Measurements from ENCODE around the gene STC2. TPM values are rescaled to one million over a fixed set of nuclear protein-coding genes. Genes with fewer than 3 reads are reported as not detected.

STC2 gene
- total and polyA plus RNA-seq, 3 donors from 2014 or later, result 0.87 to 2.0 (median 2.0) TPM

DNA sequence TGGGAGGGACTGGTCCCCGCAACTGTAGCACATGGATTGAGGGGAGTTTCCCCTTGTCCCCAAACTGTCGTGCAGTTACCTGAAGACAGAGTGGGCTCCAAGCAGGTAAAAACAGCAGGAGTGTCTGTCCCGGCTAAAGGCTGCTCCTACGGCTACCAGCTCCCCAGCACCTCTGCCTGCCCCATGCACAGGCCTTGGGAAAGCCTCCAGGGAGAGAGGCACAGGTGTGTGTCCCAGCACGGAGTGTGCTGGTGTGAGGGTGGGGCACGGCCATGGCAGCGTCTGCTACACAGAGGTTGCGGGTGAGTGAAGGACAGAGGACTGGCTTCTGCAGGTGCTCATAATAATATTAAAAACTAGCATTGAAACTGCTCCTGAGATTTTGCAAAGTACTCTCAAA is 30.4 kb downstream of the STC2 start:
- no peak for TF ChIP-seq POLR2A (IDR thresholded peaks at IDR 0.05)
- TF ChIP-seq, protein P1, sequence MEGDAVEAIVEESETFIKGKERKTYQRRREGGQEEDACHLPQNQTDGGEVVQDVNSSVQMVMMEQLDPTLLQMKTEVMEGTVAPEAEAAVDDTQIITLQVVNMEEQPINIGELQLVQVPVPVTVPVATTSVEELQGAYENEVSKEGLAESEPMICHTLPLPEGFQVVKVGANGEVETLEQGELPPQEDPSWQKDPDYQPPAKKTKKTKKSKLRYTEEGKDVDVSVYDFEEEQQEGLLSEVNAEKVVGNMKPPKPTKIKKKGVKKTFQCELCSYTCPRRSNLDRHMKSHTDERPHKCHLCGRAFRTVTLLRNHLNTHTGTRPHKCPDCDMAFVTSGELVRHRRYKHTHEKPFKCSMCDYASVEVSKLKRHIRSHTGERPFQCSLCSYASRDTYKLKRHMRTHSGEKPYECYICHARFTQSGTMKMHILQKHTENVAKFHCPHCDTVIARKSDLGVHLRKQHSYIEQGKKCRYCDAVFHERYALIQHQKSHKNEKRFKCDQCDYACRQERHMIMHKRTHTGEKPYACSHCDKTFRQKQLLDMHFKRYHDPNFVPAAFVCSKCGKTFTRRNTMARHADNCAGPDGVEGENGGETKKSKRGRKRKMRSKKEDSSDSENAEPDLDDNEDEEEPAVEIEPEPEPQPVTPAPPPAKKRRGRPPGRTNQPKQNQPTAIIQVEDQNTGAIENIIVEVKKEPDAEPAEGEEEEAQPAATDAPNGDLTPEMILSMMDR (IDR thresholded peaks at IDR 0.05), result no peak
- no peaks in the 10 kb centered on the region for H3K9me3 ChIP-seq
- H3K4me3 ChIP-seq, result no peak overlapping the region
- DNase-seq, result no peak
- H3K36me3 ChIP-seq (ENCODE audit: low read depth, missing control alignments), result no peaks in the 10 kb centered on the region
- H3K27me3 ChIP-seq, result no peaks in the 10 kb centered on the region
- 74 to 90% methylated on average over 5 to 8 of the region's 8 CpGs for WGBS, 2 donors
- no peak overlapping the region for H3K27ac ChIP-seq
- intact Hi-C loops (cut with DNase I; ENCODE audit: low total_unique reads), result loop anchor here (10.0 kb wide), 2 partner anchors 197 to 277 kb away; no protein-coding TSS in a partner anchor
- H3K4me1 ChIP-seq, result peaks cover 9% of the 10 kb centered on the region

DNA sequence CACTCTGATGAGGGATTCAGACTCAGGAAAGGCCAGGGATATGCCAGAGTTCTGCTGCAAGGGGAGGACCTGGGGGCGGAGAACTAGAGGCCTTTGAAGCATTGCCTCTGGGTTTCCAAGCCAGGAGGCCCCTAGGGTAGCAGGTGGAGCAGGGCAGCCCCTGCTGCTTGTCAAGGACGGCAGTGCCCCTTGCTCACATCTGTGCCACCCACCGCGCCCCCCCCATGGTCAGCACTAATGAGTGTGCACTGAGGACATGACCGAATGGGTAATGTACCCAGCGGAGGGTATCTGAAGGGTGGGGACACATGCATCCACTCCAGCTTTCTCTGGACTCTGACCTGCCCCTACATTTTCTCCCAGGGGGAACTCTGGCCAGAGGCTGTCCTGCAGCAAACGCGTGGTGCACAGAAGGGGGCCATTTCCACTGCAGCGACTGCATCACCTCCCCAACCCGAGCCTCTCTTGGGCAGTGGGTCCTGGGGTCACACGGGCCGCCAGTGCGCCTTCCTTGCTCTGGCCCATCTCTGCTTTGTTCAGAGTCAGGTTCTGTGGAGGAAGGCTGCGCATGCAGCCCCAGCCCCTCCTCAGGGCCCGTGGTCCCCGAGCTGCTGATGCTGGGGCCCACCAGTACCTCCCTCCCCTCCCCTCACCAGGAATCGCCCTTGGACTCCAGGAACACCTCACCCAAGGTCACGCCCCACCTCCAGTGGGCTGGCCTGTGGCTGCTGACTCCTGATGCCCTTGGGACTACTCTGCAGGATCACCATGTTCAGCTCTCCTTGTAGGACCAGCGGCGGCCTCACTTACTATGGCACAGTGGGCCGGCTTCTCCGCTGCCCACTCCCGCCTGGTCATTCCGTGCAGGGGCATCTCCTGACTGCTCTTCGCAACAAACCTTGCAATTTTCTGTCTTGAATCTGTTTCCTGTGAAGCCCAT is 31.2 kb downstream of the STC2 start:
- WGBS, 2 donors, result 85 to 88% methylated on average over 22 to 25 of the region's 25 CpGs
- Histone ChIP-seq H3K4me3 (no peak overlapping the region), H3K4me1 (peaks cover 9% of the 10 kb centered on the region), H3K36me3 (ENCODE audit: low read depth, missing control alignments) (no peaks in the 10 kb centered on the region), H3K27me3 (no peaks in the 10 kb centered on the region), H3K9me3 (no peaks in the 10 kb centered on the region), H3K27ac (no peak overlapping the region)
- no peak for DNase-seq
- no peak for TF ChIP-seq POLR2A (IDR thresholded peaks at IDR 0.05)
- TF ChIP-seq, protein P1 (IDR thresholded peaks at IDR 0.05), result no peak
- intact Hi-C loops (cut with DNase I; ENCODE audit: low total_unique reads), result loop anchor here (10.0 kb wide), 2 partner anchors 198 to 278 kb away; no protein-coding TSS in a partner anchor

DNA sequence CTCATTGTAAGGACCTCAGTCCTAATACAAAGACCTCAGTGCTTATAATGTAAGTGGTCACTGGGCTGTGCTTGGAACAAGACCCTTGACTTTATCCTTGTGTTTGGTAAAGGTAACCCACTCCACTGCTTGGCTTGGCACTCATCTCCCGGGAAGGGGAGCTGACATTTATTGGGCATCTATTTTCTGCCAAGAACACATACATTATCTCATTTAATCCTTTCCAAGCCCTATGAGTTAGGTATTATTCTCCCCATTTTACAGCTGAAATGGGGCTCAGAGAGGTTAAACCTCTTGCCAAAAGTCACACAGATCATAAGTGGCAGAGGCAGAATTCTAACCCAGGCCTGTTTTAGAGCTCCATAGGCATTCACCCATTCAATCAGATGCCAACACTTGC is 32.4 kb downstream of the STC2 start:
- H3K27ac ChIP-seq, result no peak overlapping the region
- TF ChIP-seq, protein P1 (IDR thresholded peaks at IDR 0.05), result no peak
- no peak for TF ChIP-seq POLR2A (IDR thresholded peaks at IDR 0.05)

DNA sequence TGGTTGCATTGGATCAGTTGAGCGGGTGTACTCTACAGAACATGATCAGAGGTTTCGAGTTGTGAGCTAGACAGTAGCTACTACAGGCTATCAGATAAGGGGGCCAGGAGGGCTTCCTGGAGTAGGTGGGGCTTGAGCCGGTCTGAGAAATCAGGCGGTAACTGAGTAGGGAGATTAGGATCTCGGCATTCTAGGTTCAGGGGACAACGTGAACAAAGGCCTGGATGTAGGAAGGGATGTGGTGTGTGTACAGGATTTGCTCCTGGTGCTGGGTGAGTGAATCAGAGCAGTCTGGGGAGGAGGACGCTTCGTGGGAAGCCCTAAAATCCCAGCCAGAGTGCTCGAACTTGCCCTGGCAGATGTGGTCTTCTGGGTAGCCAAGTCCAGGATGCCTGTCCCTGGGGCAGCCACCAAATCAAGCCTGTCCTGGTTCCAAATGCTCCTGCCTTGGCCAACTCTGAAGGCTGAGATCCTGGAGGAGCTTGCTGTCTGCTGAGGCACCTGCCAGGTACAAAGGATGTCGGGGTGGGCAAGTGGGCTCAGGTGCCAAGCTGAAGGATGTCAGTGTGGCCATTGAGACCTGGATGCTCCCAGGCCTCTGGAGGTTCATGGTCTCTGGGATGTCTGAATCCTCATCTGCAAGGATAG is 33.4 kb downstream of the STC2 start:
- WGBS, 2 donors, result 67 to 79% methylated on average over 9 to 10 of the region's 10 CpGs
- Histone ChIP-seq H3K27me3 (no peaks in the 10 kb centered on the region), H3K4me1 (peaks cover 9% of the 10 kb centered on the region), H3K4me3 (no peak overlapping the region), H3K36me3 (ENCODE audit: low read depth, missing control alignments) (no peaks in the 10 kb centered on the region), H3K27ac (no peak overlapping the region), H3K9me3 (no peaks in the 10 kb centered on the region)
- no peak for DNase-seq
- intact Hi-C loops (cut with DNase I; ENCODE audit: low total_unique reads), result loop anchor here (10.0 kb wide), 2 partner anchors 200 to 280 kb away; no protein-coding TSS in a partner anchor
- TF ChIP-seq, protein P1 (IDR thresholded peaks at IDR 0.05), result no peak

More for the DNA sequence above, 32.4 kb downstream of the STC2 start:
- H3K4me1 ChIP-seq, result peaks cover 9% of the 10 kb centered on the region
- intact Hi-C loops (cut with DNase I; ENCODE audit: low total_unique reads), result loop anchor here (10.0 kb wide), 2 partner anchors 199 to 279 kb away; no protein-coding TSS in a partner anchor
- no peaks in the 10 kb centered on the region for H3K36me3 ChIP-seq (ENCODE audit: low read depth, missing control alignments)
- H3K9me3 ChIP-seq, result no peaks in the 10 kb centered on the region
- no peaks in the 10 kb centered on the region for H3K27me3 ChIP-seq
- H3K4me3 ChIP-seq, result no peak overlapping the region
- no peak for DNase-seq
- WGBS, 2 donors, result 82 to 91% methylated on average over 1 of the region's 1 CpG

Data from testis (tissue), 3 donors.